Measurements from ENCODE around the gene MAN1A2.

Gene MAN1A2

DNA sequence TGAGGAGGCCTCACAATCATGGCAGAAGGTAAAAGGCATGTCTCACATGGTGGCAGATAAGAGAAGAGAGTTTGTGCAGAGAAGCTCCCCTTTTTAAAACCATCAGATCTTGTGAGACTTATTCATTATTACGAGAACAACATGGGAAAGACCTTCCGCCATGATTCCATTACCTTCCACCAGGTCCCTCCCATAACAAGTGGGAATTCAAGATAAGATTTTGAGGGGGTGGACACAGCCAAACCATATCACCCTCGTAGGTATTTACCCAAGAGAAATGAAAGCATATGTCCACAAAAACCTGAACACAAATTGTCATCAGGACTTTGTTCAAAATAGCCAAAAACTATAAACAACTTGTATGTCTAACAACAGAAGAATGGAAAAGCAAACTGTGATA, 192.7 kb downstream of the MAN1A2 start:
- no peak for DNase-seq

GRCh38 chr1:117561071-117561470, 193.8 kb downstream of the MAN1A2 start:
- DNase-seq: no peak

DNA sequence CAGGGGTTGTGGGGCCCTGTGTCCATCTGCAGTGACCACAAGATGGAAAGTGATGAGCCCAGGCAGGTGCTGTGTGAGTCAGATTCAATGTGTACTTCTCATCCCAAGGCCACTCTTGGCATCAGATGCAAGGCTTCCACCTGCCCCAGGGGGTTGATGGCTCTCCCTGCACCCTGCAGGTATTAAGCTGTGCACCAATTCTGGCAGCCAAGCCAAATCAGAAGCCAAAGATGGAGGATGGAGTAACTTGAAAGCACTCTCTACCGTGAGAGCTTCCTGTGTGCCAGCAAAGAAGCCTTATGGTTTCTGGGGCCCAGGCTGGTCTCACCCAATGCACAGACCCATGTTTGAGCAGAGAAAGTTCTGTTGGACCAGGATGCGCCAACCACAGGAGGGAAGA, 194.3 kb downstream of the MAN1A2 start:
- DNase-seq: no peak

GRCh38 chr1:117562581-117563491, 195.6 kb downstream of the MAN1A2 start:
- no peak for DNase-seq

DNA sequence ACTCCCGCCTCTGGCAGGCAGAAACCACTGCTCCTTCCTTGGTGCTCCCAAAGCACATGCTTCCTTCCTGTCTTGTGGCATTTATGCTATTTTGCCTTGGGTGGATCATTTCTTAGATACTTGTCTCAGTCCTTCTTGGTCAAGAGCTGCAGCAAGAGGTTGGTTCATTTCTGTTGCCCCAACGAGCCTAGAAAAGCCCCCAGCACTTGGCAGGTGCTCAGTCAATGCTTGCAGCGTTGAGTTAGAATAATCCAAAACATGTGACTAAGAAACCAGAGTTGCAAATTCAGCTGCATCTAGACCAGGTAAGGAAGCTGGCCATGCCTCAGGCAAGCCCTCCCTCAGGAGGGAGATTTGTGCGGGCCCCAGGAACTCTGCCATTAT, 196.2 kb downstream of the MAN1A2 start:
- DNase-seq: no peak

GRCh38 chr1:117564227-117565075, 197.2 kb downstream of the MAN1A2 start:
- no peak for DNase-seq

GRCh38 chr1:117565076-117565556, 197.9 kb downstream of the MAN1A2 start:
- DNase-seq: no peak

GRCh38 chr1:117565745-117566455, 198.7 kb downstream of the MAN1A2 start:
- no peak for DNase-seq

GRCh38 chr1:117566556-117566955, 199.3 kb downstream of the MAN1A2 start:
- no peak for DNase-seq

GRCh38 chr1:117567435-117567834, 200.2 kb downstream of the MAN1A2 start:
- DNase-seq: no peak

GRCh38 chr1:117567976-117568375, 200.7 kb downstream of the MAN1A2 start:
- no peak for DNase-seq

GRCh38 chr1:117568999-117569398, 201.8 kb downstream of the MAN1A2 start:
- DNase-seq: no peak

DNA sequence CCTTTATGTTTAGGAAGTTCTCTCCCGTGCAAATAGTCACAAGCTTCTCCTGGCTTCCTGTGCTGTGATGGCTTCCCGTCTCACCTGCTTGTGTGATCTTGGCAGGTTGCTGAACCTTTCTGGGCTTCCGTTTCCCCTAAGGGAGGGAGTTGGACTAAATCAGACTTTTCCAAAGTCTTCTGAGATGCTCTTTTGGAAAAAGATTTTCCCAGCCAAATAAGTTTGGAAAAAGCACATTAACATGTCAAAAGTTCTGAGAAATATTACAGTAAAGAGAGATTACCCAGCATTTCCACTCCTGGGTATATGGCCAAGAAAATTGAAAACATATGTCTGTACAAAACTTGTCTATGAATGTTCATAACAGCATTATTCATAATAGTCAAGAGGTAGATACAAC, 202.6 kb downstream of the MAN1A2 start:
- DNase-seq: no peak

- DNase-seq: no peak
Observed at GRCh38 chr1:117570988-117571409, 203.8 kb downstream of the MAN1A2 start.

GRCh38 chr1:117571496-117571895, 204.2 kb downstream of the MAN1A2 start:
- DNase-seq: no peak

GRCh38 chr1:117572546-117572945, 205.3 kb downstream of the MAN1A2 start:
- no peak for DNase-seq

GRCh38 chr1:117573386-117574023, 206.3 kb downstream of the MAN1A2 start:
- no peak for DNase-seq

- DNase-seq: no peak
Observed at GRCh38 chr1:117574161-117574835, 207.0 kb downstream of the MAN1A2 start.

GRCh38 chr1:117575586-117576225, 208.5 kb downstream of the MAN1A2 start:
- no peak for DNase-seq

DNA sequence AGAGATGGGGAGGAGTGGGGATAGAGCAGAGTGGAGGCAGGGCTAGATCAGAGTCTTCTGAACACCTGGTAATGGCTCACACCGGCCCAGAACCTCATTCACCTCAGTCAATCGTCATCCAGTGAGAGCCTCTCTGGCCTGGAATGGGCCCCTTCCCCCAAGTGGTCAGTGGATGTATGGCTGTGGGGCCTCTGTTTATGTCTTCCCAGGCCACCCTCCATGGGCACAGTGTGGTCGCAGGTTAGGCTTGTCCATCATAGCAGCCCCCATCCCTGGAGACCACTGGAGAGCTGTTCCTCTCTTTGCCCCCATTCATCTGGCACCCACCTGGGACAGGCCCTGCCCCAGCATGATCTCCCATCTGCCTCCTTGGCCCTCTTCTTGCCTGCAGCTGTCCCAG, 209.0 kb downstream of the MAN1A2 start:
- DNase-seq: no peak
